Fibroblast of skin of left quadriceps (primary cell): ENCODE measurements around the gene EFCAB8.
"Not testable (repeated sequence)": the region's sequence is repeated elsewhere in the genome, so short reads cannot be mapped to it uniquely, and the experiment has no call there.

Experiments used
- DNase-seq, 2 experiments: peaks; one replicate each; pipeline ENCODE4 v3.0.0-alpha.2; 2013; ENCODE audit warnings: low read depth in 2 of 2

Gene EFCAB8

DNA sequence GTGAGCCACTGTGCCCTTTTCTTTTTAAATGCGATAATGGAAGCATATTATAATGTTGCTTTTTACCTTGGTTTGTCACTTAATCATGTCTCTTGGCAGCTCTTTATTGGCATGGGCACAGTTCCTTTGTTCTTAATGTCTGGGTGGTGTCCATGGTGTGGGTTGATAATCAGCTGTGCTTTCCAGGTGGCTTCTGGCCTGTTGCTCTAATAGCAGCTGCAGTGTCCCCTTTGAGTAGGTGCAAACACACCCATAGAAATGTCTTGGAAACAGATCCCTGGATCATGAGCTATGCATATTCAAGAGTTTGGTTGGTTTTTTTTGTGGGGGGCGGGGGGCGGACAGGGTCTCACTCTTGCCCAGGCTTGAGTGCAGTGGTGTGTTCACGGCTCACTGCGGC is 29.9 kb downstream of the EFCAB8 start:
- no peak for DNase-seq

- DNase-seq = no peak
These were observed 30.6 kb downstream of the EFCAB8 start for GRCh38 chr20:32889281-32889680.

- no peak for DNase-seq
These were observed 32.8 kb downstream of the EFCAB8 start for GRCh38 chr20:32891491-32891890.

GRCh38 chr20:32891926-32892660 is 33.4 kb downstream of the EFCAB8 start:
- no peak for DNase-seq

- no peak for DNase-seq
These were observed 34.7 kb downstream of the EFCAB8 start for GRCh38 chr20:32893263-32894025.

- no peak for DNase-seq
These were observed 35.3 kb downstream of the EFCAB8 start for GRCh38 chr20:32894026-32894483.

DNA sequence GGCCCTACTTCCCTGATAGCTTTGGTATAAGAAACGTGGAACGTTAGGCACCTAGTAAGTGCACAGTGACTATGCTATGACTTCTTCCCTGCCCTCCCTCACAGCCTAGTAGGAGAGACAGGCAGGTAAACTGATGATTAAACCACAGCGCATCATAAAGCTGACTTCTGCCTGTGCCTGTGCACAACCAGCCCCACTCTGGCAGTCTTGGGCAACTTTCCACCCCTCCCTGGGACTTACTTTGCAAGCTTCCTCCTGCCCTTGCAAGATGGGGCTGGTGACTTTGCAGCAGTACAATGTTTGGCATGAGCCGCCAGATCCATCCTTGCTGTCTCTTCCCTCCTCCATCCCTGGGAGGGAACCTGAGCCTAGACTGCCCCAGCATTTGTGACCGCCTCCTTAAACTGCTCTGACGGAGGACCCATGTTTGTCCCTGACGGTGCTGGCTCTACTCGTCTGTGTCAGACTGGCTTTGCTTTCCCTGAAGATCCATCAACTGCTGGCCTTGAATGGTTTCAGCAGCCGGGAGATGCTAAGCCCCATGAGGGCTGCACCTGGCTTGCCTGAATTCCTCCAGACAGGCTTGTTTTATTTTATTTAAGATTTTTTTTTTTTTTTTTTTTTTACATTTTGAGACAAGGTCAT is 36.1 kb downstream of the EFCAB8 start:
- DNase-seq = no peak

DNA sequence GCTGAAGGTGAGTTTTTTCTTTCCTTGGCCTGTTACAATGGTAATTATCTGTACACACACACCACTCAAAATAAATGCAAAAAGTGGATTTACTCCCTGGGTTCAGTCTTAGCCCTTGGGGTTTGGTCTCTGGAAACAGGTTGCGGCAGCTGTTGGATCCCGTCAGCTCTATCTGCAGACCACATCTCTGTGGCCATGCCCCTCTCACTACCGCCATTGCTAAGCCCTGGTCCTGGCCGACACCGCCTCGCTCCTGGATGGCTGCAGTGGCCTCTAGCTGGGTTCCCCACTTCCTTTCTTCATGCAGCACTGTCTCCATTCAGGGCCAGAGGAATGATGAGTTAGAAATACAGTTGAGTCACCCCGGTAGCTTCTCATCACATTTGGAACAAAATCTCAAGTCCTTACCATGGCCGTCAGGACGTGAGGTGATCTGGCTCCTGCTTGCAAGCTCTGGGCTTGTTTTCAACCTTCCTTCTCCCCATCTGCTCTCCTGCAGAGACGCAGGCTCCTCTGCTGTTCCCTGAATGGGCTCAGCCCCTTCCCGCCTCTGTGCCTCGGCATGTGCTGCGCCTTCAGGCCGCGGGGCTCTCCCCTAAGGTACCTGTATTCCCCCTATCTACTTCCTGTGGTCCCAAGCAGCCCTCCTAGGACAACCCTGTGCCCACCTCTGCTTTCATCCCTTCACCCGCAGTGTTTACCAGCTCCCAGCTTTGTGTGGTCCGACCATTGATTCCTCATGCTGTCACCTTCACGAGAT is 38.0 kb downstream of the EFCAB8 start:
- DNase-seq = no peak

DNA sequence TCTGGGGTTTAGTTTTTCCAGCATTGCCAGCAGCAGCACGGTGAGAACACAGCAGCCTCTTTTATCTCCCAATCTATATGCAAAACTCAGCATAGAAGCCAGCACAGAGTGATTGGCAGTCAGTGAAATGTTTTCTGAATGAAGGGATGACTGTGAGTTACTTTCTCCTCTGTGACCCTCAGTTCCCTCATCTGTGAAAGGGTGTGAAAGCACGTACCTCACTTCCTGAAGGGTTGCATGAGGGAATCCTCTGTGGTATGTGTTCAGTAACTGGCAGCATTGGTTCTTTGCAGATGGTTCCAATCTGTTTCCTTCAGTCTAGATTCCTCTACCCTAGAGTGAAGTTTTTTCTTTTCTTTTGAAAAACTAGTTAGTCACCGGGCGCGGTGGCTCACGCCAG is 40.0 kb downstream of the EFCAB8 start:
- peak; percentile 76 to 80 for DNase-seq

GRCh38 chr20:32902456-32903420 is 44.0 kb downstream of the EFCAB8 start:
- peak; percentile 2 to 6 for DNase-seq

- no peak for DNase-seq
These were observed 45.0 kb downstream of the EFCAB8 start for GRCh38 chr20:32903666-32904175.

GRCh38 chr20:32904678-32905077 is 46.0 kb downstream of the EFCAB8 start:
- DNase-seq = not testable (repeated sequence)

GRCh38 chr20:32906200-32906599 is 47.5 kb downstream of the EFCAB8 start:
- no peak for DNase-seq

- DNase-seq = no peak
These were observed 48.3 kb downstream of the EFCAB8 start for GRCh38 chr20:32906871-32907495.

- no peak for DNase-seq
These were observed 49.2 kb downstream of the EFCAB8 start for GRCh38 chr20:32907886-32908285.

- no peak for DNase-seq
These were observed 49.9 kb downstream of the EFCAB8 start for GRCh38 chr20:32908334-32909292.

- no peak for DNase-seq
These were observed 50.7 kb downstream of the EFCAB8 start for GRCh38 chr20:32909451-32909850.

DNA sequence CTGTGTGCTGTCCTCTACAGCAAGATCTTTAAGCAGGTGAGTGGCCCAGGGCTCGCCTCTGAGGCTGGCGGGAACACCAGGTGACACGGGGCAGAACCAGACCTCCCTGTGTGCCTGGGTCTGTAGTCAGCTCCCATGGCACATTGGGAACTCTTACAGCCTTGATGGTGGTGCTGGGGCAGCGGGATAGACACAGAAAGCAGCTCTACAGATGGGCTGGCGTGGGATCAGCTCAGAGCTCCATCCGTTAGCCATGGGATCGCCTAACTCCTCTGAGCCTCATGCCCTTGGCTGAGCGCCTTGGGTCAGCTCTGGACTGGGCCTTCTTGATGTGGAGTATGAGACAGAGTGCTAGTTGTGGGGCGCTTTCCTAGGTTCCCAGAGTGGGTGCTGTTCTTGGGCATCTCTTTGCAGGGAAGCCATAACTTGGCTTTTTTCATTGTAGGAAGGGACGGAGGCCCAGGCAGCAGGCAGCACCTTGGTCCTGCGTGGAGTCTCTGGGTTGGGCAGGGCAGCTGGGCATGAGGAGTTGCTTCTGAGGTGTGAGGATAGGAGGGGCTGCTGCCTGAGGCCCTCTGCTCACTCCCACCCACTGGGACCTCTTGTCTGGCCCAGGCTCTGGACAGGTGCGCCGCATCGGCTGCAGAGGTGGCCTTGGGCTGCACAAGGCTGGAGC is 51.3 kb downstream of the EFCAB8 start:
- DNase-seq = no peak
